GM18861 (cell line): ENCODE data around the gene OVOL3.
"Not testable (repeated sequence)": the region's sequence is repeated elsewhere in the genome, so short reads cannot be mapped to it uniquely, and the experiment has no call there.

Source experiments
- ATAC-seq: cut with Tn5 transposase; IDR thresholded peaks from one replicate; pipeline ENCODE4 v1.9.1; 2021; ENCODE audit not compliant: unreplicated experiment

OVOL3 gene

GRCh38 chr19:36128392-36128736 lies 17.4 kb downstream of the OVOL3 start:
- ATAC-seq: no peak

GRCh38 chr19:36131221-36131620 lies 20.3 kb downstream of the OVOL3 start:
- not testable (repeated sequence) for ATAC-seq

GRCh38 chr19:36134867-36135266 lies 23.9 kb downstream of the OVOL3 start:
- ATAC-seq: not testable (repeated sequence)

GRCh38 chr19:36136964-36137686 lies 26.2 kb downstream of the OVOL3 start:
- no peak for ATAC-seq

DNA sequence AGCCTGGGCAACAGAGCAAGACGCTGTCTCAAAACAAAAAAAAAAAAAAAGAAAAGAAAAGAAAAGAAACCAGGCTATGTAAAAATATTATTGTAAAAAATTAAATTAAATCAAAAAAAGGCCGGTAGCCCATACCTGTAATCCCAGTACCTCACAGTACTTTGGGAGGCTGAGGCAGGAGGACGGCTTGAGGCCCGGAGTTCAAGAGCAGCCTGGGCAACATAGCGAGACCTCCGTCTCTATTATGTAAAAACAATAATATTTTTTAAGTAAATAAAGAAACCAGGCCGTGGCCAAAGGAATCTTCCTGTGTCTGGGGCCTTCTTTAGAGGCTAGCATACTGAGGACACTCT lies 28.2 kb downstream of the OVOL3 start:
- no peak for ATAC-seq

DNA sequence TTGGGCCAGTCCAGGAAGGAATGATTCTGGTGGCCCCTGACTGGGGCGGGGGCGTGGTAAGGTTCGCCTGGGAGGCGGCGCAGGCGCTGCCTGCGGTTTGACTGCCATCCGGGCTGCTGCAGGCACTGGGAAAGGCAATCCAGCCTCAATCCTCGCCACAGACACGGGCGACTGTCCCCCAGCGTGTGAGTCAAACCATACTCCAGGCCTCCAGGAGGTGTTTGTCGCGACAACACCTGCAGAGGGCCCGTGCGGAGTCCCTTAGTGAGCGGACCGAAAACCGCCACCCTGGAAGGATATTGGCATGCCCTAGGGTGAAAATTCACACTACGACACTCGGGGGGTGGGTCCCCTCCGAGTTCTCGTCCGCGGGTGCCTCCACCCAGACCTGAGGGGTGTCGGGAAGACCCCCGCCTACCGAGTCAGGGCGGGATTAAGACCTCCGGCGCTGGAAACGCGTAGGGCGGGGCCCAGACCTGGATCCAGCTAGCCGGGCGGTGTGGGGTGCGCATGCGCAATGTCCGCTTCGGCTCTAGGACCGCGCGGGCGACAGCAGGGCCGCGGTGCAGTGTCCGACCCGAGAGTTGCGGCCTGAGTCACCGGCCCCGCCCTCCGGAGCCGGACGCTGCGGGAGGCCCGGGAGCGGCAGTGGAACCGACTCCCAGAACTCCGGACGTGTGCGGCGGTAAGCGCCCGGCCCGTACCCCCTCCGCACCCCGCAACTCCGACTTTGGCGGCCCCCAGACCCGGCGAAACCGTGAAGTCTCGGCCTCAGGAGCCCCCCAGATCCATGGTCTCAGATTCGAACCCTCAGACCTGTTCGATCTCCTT lies 28.7 kb downstream of the OVOL3 start, which contains the start of gene CAPNS1:
TSS of gene CAPNS1 (plus strand) at position 594 of the 831 bp plus-strand sequence. CDS start 946 bp downstream, outside the sequence.
- ATAC-seq: peak; percentile 76

GRCh38 chr19:36140304-36141038 lies 29.5 kb downstream of the OVOL3 start:
- peak; percentile 1 for ATAC-seq

- peak; percentile 30 for ATAC-seq
These were observed 30.3 kb downstream of the OVOL3 start for GRCh38 chr19:36141039-36141927.

DNA sequence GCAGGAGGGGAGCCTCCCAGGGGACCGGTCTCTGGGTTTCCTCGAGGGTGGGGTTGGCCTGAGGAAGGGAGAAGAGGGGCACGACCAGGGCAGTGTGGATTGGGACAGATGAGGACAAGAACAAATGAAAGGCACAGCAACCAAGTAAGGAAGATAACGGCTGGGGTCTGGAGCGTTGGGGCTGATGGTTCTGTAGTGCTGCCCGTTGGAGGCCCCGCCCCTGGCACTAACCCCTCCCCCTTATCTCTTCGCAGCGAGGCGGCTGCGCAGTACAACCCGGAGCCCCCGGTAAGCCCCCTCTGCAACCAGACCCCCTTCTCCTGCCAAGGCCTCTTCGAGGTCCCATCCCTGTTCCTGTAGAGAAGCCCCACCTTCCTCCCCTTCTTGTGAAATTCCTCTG lies 31.1 kb downstream of the OVOL3 start:
- ATAC-seq: no peak

GRCh38 chr19:36142496-36142895 lies 31.6 kb downstream of the OVOL3 start:
- no peak for ATAC-seq

DNA sequence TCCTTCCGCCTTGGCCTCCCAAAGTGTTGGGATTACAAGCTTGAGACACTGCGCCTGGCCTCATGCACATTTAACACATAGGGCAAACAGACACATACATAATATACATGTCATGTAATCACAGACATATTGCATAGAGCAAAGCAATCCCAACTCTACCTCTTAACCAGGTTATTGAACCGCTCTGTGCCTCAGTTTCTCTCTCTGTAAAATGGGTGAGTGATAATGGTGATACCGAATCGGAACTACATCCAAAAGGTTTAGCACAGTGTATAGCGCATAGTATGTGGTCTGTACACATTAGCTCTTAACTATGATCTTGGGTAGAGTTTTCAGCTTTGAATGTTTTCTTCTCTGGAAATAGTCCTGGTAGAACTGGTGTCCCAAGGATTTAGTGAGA lies 33.7 kb downstream of the OVOL3 start:
- ATAC-seq: no peak

DNA sequence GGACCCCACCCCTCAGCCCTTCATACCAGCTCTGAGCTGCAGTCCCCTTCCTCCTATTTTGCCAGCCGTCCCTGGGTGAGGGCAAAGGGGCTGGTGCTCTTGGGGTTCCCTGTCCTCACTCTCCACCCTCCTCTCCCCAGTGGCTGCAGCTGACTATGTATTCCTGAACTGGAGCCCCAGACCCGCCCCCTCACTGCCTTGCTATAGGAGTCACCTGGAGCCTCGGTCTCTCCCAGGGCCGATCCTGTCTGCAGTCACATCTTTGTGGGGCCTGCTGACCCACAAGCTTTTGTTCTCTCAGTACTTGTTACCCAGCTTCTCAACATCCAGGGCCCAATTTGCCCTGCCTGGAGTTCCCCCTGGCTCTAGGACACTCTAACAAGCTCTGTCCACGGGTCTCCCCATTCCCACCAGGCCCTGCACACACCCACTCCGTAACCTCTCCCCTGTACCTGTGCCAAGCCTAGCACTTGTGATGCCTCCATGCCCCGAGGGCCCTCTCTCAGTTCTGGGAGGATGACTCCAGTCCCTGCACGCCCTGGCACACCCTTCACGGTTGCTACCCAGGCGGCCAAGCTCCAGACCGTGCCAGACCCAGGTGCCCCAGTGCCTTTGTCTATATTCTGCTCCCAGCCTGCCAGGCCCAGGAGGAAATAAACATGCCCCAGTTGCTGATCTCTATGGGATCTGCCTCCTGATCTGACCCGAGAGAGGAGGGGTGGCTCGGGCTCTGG lies 38.9 kb downstream of the OVOL3 start:
- no peak for ATAC-seq

GRCh38 chr19:36150586-36150985 lies 39.6 kb downstream of the OVOL3 start:
- ATAC-seq: no peak

DNA sequence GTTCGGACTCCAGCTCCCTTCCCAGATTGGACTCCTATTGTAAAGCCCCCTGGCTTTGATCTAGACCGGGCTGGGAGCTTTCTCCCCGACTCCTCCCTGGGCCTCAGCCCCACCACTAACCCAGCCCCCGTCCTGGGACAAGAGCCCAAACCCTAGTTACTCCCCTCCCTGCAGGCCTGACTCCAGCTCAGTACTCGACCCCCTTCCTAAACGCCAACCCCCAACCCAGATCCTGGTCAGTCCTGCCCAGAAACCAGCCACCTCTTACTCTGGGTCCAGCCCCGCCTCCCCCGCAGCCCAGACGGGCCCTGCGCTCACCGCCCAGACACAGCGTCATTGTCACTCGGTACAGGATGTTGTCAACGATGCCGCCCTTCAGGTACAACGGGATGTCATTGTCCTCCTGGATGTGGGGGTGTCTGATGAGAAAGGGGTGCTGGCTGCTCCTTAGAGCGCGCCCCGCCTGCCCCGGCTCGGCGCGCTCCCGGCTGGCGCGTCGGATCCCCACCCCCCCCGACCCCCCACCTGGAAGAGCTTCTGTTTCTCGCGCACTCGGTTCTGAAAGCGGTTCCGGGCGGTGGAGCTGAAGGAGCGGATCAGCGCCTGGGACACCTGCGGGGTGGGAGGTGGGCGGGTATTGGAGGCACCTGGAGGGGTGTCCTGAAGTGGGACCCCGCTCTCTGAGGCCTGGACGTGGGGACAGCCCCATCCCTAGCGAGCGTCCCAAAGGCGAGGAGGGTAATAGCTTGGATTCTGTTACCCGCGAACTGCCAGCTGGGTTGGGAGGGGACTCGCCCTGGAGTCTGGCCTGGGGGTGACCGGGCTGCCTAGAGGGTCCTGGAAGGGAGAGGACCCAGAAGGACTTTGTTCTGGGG lies 40.4 kb downstream of the OVOL3 start:
- no peak for ATAC-seq

- ATAC-seq: no peak
These were observed 41.0 kb downstream of the OVOL3 start for GRCh38 chr19:36152019-36152351.

DNA sequence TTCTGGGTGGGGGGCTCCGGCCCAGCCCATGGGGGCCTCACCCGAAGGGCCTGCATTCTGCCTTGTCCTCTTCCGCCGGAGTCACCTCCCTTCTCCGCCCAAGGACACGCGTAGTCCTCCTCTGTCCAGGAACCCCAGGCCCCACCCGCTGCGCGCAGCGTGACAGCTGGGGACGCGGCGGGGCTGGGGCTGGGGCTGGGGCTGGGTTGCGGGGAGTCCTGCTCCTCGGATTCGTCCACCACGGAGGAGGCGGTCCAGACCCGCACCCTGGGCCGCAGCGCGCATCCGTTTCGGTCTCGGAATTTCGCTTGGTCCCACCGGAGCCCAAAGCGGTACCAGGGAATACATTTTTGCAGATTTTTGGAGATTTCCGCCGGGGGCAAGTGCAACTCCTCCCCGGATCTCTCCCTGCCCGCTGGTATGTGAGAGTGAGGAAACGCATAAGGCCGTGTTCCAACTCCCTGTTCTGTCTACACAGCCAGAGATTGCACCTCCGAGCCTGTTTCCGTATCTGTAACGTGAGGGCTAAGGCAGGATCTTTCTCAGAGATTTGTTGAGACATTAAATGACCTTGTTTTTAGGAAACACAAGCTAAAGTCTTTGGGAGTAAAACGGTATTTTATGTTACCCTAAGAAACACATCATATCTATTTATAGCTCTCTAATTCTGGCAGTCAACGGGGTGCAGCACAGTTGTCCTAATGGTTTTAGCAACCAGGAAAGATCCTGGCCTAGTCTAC lies 41.6 kb downstream of the OVOL3 start, which contains the start of gene COX7A1:
TSS of gene COX7A1 (minus strand) at position 96 of the 740 bp plus-strand sequence. CDS start at position 56, 40 bp downstream.
- no peak for ATAC-seq

GRCh38 chr19:36153126-36153525 lies 42.2 kb downstream of the OVOL3 start:
- ATAC-seq: no peak

GRCh38 chr19:36160821-36161596 lies 50.1 kb downstream of the OVOL3 start:
- ATAC-seq: no peak
